GM12878 (cell line): Measurements from ENCODE around the gene FERMT3. TPM values are rescaled to one million over a fixed set of nuclear protein-coding genes. Genes with fewer than 3 reads are reported as not detected.

Experiments used
- ATAC-seq: fragments of 200-7000 bp; cut with Tn5 transposase; 3 replicates; pipeline ENCODE4 v1.9.1; 2020; ENCODE audit warnings: mild to moderate bottlenecking, moderate library complexity
- BruUV-seq: library from RNA; stranded (reverse); fragments of 400-500 nt; replicated peaks from 2 replicates; lab custom pipeline; 2021; lab: Mats Ljungman, UMichigan
- CTCF ChIA-PET: fragments of 300-600 bp; sonication (Branson Sonifier 250); formaldehyde crosslinking; extraction: SDS; loops from one replicate; lab custom pipeline; 2021; ENCODE audit warnings: inconsistent platforms; lab: Yijun Ruan, JAX
- POLR2A ChIA-PET: fragments of 350-600 bp; formaldehyde crosslinking; extraction: SDS; loops from one replicate; lab custom pipeline; 2021; ENCODE audit warnings: inconsistent platforms; lab: Charles Lee
- RAD21 ChIA-PET: fragments of 300-600 bp; sonication (Branson Sonifier 250); formaldehyde crosslinking; loops from one replicate; lab custom pipeline; 2023; ENCODE audit warnings: antibody characterized with exemption; ENCODE audit not compliant: unreplicated experiment; lab: Charles Lee
- SMC1A ChIA-PET: fragments of 300-600 bp; sonication (Branson Sonifier 250); formaldehyde crosslinking; loops from one replicate; lab custom pipeline; 2023; ENCODE audit not compliant: unreplicated experiment, uncharacterized antibody; lab: Charles Lee
- DNase-seq: peaks from one replicate; pipeline ENCODE4 v3.0.0-alpha.2; 2011; ENCODE audit warnings: low read depth, low spot score
- FAIRE-seq: peaks from 3 replicates; lab custom pipeline; 2011; peaks lifted over from hg19 to GRCh38; lab: Jason Lieb, UNC
- H2AFZ ChIP-seq: 2 replicates; pipeline ENCODE4 v1.6.0; 2011; ENCODE audit warnings: low read depth, low read length, control low read depth; ENCODE audit not compliant: control insufficient read depth
- H3K27ac ChIP-seq: 2 replicates; pipeline ENCODE4 v1.5.1; 2011; ENCODE audit warnings: control low read depth; ENCODE audit not compliant: control insufficient read depth, insufficient read depth
- H3K27me3 ChIP-seq, 2 experiments: replicated peaks in 1 of 2; 2 replicates each; pipeline versions ENCODE4 v1.6.0 to v1.6.1; 2011; ENCODE audit warnings: low read length in 1 of 2; ENCODE audit not compliant: control insufficient read depth in 2 of 2, insufficient read depth in 2 of 2
- H3K36me3 ChIP-seq, 2 experiments: 2 replicates each; pipeline ENCODE4 v1.5.1; 2011; ENCODE audit warnings: low read length in 1 of 2; ENCODE audit not compliant: control insufficient read depth in 2 of 2, insufficient read depth in 2 of 2
- H3K4me1 ChIP-seq: 2 replicates; pipeline ENCODE4 v1.6.1; 2011; ENCODE audit warnings: mild to moderate bottlenecking, low read length, moderate library complexity, mixed read lengths; ENCODE audit not compliant: control insufficient read depth, insufficient read depth
- H3K4me2 ChIP-seq: 2 replicates; pipeline ENCODE4 v1.6.0; 2011; ENCODE audit warnings: control low read depth; ENCODE audit not compliant: control insufficient read depth, insufficient read depth
- H3K4me3 ChIP-seq: fragments of 200-600 bp; sonication (generic); 2 replicates; pipeline ENCODE4 v1.5.1; 2016
- H3K79me2 ChIP-seq: 2 replicates; pipeline ENCODE4 v1.6.0; 2011; ENCODE audit warnings: low read length; ENCODE audit not compliant: control insufficient read depth, insufficient read depth
- H3K9ac ChIP-seq: 2 replicates; pipeline ENCODE4 v1.8.0; 2011; ENCODE audit warnings: low read length, control low read depth, mixed read lengths; ENCODE audit not compliant: control insufficient read depth, insufficient read depth
- H3K9me3 ChIP-seq: replicated peaks from 3 replicates; pipeline ENCODE4 v1.5.1; 2011; ENCODE audit warnings: mild to moderate bottlenecking, low read length; ENCODE audit not compliant: control insufficient read depth, insufficient read depth
- H4K20me1 ChIP-seq: 2 replicates; pipeline ENCODE4 v1.6.0; 2011; ENCODE audit not compliant: control insufficient read depth, insufficient read depth
- FOS ChIP-seq: IDR thresholded peaks from 3 replicates; pipeline ENCODE4 v1.6.1; 2011; ENCODE audit warnings: borderline replicate concordance; ENCODE audit not compliant: insufficient read length; ENCODE audit errors: extremely low read depth
- FOXK2 ChIP-seq: fragments of 450-650 bp; IDR thresholded peaks from 2 replicates; pipeline ENCODE4 v1.6.1; 2017; ENCODE audit warnings: mild to moderate bottlenecking, moderate library complexity
- HSF1 ChIP-seq: fragments of 150-350 bp; IDR thresholded peaks from 2 replicates; pipeline ENCODE4 v1.6.1; 2014; ENCODE audit warnings: mild to moderate bottlenecking, low read depth, low read length
- MXI1 ChIP-seq: fragments of 150-350 bp; IDR thresholded peaks from 2 replicates; pipeline ENCODE4 v1.6.1; 2011; ENCODE audit warnings: low read depth, mild to moderate bottlenecking, inconsistent platforms, low read length, improper control_type of control experiment
- WGBS: methylation state at CpG from one replicate; pipeline ENCODE4 v1.1.6; 2016; ENCODE audit warnings: low lambda C conversion rate; ENCODE audit not compliant: insufficient replicate concordance, insufficient coverage; ENCODE audit errors: missing lambda C conversion rate; 5-methylcytosine and 5-hydroxymethylcytosine counted together
- in situ Hi-C: fragments of 300-500 bp; cut with MboI; formaldehyde crosslinking; loops from 9 replicates; pipeline ENCODE4 v1.14.3; 2018; ENCODE audit warnings: mixed read lengths
- intact Hi-C: fragments of 100-400 bp; cut with micrococcal nuclease; formaldehyde crosslinking; loops from one replicate; pipeline ENCODE4 v1.14.2; 2022; ENCODE audit not compliant: unreplicated experiment
- polyA plus RNA-seq, 11 experiments: library from polyadenylated mRNA; depleted of rRNA in 4 of 11; unstranded in 6 of 11; stranded (reverse) in 5 of 11; fragments of >200 nt; fragmentation: Nextera tagmentation in 4 of 11; fragmentation: Illumina TruSeq in 1 of 11; extraction: Ambion mirVana in 4 of 11; extraction: Trizol in 1 of 11; gene quantifications; 1 replicate in 1 of 11; 2 replicates in 10 of 11; pipeline versions ENCODE4 v1.2.1 to v1.2.3, GENCODE V29; 2011 to 2016; ENCODE audit warnings: inconsistent platforms in 2 of 11, missing spikeins in 2 of 11, low read depth in 1 of 11
- total RNA-seq, 4 experiments: library from RNA; depleted of rRNA in 3 of 4; stranded (reverse); fragments of >200 nt in 3 of 4; fragmentation: Illumina TruSeq in 1 of 4; extraction: Trizol in 1 of 4; gene quantifications; 2 replicates each; pipeline versions ENCODE4 v1.2.1 to v1.2.3, GENCODE V29; 2013 to 2021

Gene FERMT3
- total and polyA plus RNA-seq, 10 of the 15 experiments (the other 5 are each of a cell fraction or from before 2014, with no cell fraction given) = 2.0 to 211 (median 114) TPM

DNA sequence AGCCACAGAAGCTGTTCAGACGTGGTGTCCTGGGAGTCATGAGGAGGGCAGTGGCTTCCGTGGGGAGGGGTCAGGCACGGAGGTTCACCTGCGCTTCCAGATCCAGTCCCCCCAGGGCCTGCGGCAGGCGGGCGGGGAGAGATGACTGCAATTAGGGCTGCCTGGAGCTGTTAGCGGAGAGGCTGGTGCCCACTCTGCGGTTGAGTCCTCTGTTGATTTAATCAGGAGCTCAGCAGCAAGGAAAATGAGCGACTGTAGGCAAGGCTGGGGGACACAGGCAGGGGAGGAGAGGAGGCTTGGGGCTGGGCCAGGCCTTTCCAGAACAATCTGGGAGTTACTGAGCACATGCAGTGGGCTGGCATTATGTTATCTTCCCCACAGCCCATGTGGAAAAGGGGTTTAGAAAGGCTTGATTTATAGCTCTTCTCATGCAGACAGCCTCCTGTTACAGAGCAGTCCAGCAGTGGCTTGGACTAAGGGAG is 57.9 kb downstream of the FERMT3 start:
- 94% methylated on average over 10 of the region's 10 CpGs for WGBS
- H3K4me1 ChIP-seq = peaks cover 18% of the 10 kb centered on the region
- intact Hi-C loops (no loop called here), in situ Hi-C loops (no loop called here)
- H3K36me3 ChIP-seq = no peaks in the 10 kb centered on the region; a peak in 2 of 4 replicates
- DNase-seq (no peak), FAIRE-seq (no peak), ATAC-seq (no peak)
- no peaks in the 10 kb centered on the region for H3K27me3 ChIP-seq
- H3K27ac ChIP-seq = no peak overlapping the region
- peaks cover 9% of the 10 kb centered on the region for H3K79me2 ChIP-seq
- H3K4me3 ChIP-seq = no peak overlapping the region
- no peak overlapping the region for H2AFZ ChIP-seq
- ChIA-PET RAD21 (no interaction called here), POLR2A (interaction anchor here (0.6 to 1.1 kb wide), 2 partner anchors 15 to 20 kb away, joined by 3 read pairs; no protein-coding TSS in a partner anchor), SMC1A (no interaction called here), CTCF (interaction anchor here (1.3 to 1.7 kb wide), 3 partner anchors 12 to 95 kb away, joined by 3 to 4 read pairs (median 4); no protein-coding TSS in a partner anchor)
- TF ChIP-seq FOXK2 (no peak), FOS (no peak), HSF1 (peak; percentile 44; the same call in 1 of the 2 replicates), MXI1 (no peak)
- no peaks in the 10 kb centered on the region for H4K20me1 ChIP-seq
- H3K9ac ChIP-seq = no peak overlapping the region
- BruUV-seq = no TSS peak
- H3K4me2 ChIP-seq = no peak overlapping the region
- no peaks in the 10 kb centered on the region for H3K9me3 ChIP-seq
